Mammary epithelial cell (primary cell): Measurements from ENCODE around the gene CNTNAP2.

ENCODE experiments used
- EZH2 ChIP-seq: IDR thresholded peaks from 2 replicates; pipeline ENCODE4 v1.6.1; 2012; ENCODE audit warnings: low read length, inconsistent platforms, borderline replicate concordance
- TF ChIP-seq, protein P1 (sequence below), 2 donors: IDR thresholded peaks in 1 of 2; conservative IDR thresholded peaks in 1 of 2; 2 replicates each; pipeline ENCODE4 v1.5.1; 2011 to 2012; ENCODE audit warnings: inconsistent platforms in 2 of 2, low read length in 2 of 2, mild to moderate bottlenecking in 2 of 2, control low read depth in 1 of 2, low read depth in 1 of 2; ENCODE audit not compliant: insufficient read depth in 1 of 2; ENCODE audit errors: extremely low read depth in 1 of 2

DNA sequence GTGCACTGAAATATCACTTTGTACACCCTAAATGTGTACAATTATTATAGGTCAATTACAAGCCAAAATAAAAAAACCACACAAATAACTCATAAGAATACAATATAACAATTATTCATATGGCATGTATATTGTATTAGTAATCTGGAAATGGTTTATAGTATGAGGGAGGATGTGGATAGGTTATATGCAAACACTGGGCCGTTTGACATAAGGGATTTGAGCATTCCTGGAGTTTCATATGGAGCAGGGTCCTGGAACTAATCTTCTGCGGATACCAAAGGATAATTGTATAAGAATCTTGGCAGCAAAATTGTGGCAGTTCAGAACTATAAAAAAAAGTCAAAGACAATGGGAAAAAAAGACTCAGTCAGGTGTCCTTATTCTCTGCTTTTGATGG lies 619.4 kb downstream of the CNTNAP2 start:
- no peak for TF ChIP-seq EZH2
- TF ChIP-seq, protein P1, sequence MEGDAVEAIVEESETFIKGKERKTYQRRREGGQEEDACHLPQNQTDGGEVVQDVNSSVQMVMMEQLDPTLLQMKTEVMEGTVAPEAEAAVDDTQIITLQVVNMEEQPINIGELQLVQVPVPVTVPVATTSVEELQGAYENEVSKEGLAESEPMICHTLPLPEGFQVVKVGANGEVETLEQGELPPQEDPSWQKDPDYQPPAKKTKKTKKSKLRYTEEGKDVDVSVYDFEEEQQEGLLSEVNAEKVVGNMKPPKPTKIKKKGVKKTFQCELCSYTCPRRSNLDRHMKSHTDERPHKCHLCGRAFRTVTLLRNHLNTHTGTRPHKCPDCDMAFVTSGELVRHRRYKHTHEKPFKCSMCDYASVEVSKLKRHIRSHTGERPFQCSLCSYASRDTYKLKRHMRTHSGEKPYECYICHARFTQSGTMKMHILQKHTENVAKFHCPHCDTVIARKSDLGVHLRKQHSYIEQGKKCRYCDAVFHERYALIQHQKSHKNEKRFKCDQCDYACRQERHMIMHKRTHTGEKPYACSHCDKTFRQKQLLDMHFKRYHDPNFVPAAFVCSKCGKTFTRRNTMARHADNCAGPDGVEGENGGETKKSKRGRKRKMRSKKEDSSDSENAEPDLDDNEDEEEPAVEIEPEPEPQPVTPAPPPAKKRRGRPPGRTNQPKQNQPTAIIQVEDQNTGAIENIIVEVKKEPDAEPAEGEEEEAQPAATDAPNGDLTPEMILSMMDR (conservative IDR thresholded peaks at IDR 0.05 in 1 of 2, IDR thresholded peaks at IDR 0.05 in 1 of 2; ENCODE audit: extremely low read depth in 1 of 2, insufficient read depth in 1 of 2, low read depth in 1 of 2, low read length in 2 of 2), result no peak
